WTC11 (cell line): Measurements from ENCODE around the gene RPL31. TPM values are rescaled to one million over a fixed set of nuclear protein-coding genes. Genes with fewer than 3 reads are reported as not detected.

Experiments
- ATAC-seq: fragments of 200-7000 bp; cut with Tn5 transposase; 2 replicates; pipeline ENCODE4 v1.10.0; 2021; ENCODE audit warnings: mild to moderate bottlenecking, moderate library complexity
- CTCF ChIA-PET: fragments of 300-600 bp; sonication (Branson Sonifier 250); formaldehyde crosslinking; loops from one replicate; lab custom pipeline; 2021; ENCODE audit warnings: antibody characterized with exemption; lab: Charles Lee
- POLR2A ChIA-PET: fragments of 350-600 bp; sonication (Branson Sonifier 250); formaldehyde crosslinking; loops from one replicate; lab custom pipeline; 2021; ENCODE audit warnings: antibody characterized with exemption; lab: Charles Lee
- DNase-seq: peaks from one replicate; pipeline ENCODE4 v3.0.0; 2021; ENCODE audit warnings: low spot score
- H3K27ac Mint-ChIP-seq: 2 replicates; pipeline ENCODE4 v1.8.0; 2021; ENCODE audit warnings: mixed read lengths
- H3K27me3 Mint-ChIP-seq: 2 replicates; pipeline ENCODE4 v1.8.0; 2021; ENCODE audit warnings: low read depth, mild to moderate bottlenecking, moderate library complexity, mixed read lengths
- H3K36me3 Mint-ChIP-seq: 2 replicates; pipeline ENCODE4 v1.8.0; 2021; ENCODE audit warnings: mixed read lengths
- H3K4me1 Mint-ChIP-seq: 2 replicates; pipeline ENCODE4 v1.8.0; 2022; ENCODE audit warnings: mixed read lengths
- H3K4me3 Mint-ChIP-seq: 2 replicates; pipeline ENCODE4 v1.8.0; 2021; ENCODE audit warnings: mild to moderate bottlenecking, moderate library complexity, mixed read lengths
- H3K9me3 Mint-ChIP-seq: 2 replicates; pipeline ENCODE4 v1.8.0; 2021; ENCODE audit warnings: mixed read lengths
- FOXJ3 ChIP-seq: sonication (generic); formaldehyde crosslinking; IDR thresholded peaks from 2 replicates; pipeline ENCODE4 v1.9.0; 2021; ENCODE audit warnings: missing genetic modification reagents, mild to moderate bottlenecking, borderline replicate concordance
- GABPB1 ChIP-seq: sonication (generic); formaldehyde crosslinking; IDR thresholded peaks from 2 replicates; pipeline ENCODE4 v1.8.1; 2023; ENCODE audit warnings: mild to moderate bottlenecking, missing genetic modification reagents
- HMGA2 ChIP-seq: fragments of 250-450 bp; sonication (Bioruptor Pico); IDR thresholded peaks from 2 replicates; pipeline ENCODE4 v1.4.0; 2021; ENCODE audit warnings: mild to moderate bottlenecking, moderate library complexity
- JUN ChIP-seq: sonication (generic); formaldehyde crosslinking; IDR thresholded peaks from 2 replicates; pipeline ENCODE4 v1.8.0; 2023; ENCODE audit warnings: mild to moderate bottlenecking, missing genetic modification reagents
- KAT7 ChIP-seq: sonication (generic); formaldehyde crosslinking; IDR thresholded peaks from 2 replicates; pipeline ENCODE4 v1.8.1; 2023; ENCODE audit warnings: missing genetic modification reagents, mild to moderate bottlenecking, borderline replicate concordance
- NFYB ChIP-seq: sonication (generic); formaldehyde crosslinking; conservative IDR thresholded peaks from 2 replicates; pipeline ENCODE4 v1.8.0; 2022; ENCODE audit warnings: low read depth, missing genetic modification reagents
- NR2C2 ChIP-seq: sonication (generic); formaldehyde crosslinking; IDR thresholded peaks from 2 replicates; pipeline ENCODE4 v1.8.0; 2022; ENCODE audit warnings: mild to moderate bottlenecking, missing genetic modification reagents
- OVOL2 ChIP-seq: fragments of 250-450 bp; sonication (Bioruptor Pico); IDR thresholded peaks from 2 replicates; pipeline ENCODE4 v1.9.0; 2021; ENCODE audit warnings: mild to moderate bottlenecking, borderline replicate concordance
- SMAD3 ChIP-seq: sonication (generic); formaldehyde crosslinking; IDR thresholded peaks from 2 replicates; pipeline ENCODE4 v1.8.0; 2022; ENCODE audit warnings: missing genetic modification reagents, mild to moderate bottlenecking, borderline replicate concordance
- TCF7 ChIP-seq: sonication (generic); formaldehyde crosslinking; IDR thresholded peaks from 2 replicates; pipeline ENCODE4 v1.8.0; 2022; ENCODE audit warnings: mild to moderate bottlenecking, low read depth, missing genetic modification reagents, moderate library complexity
- ZNF263 ChIP-seq: sonication (generic); formaldehyde crosslinking; IDR thresholded peaks from 2 replicates; pipeline ENCODE4 v1.8.1; 2022; ENCODE audit warnings: low read depth, mild to moderate bottlenecking, moderate library complexity, missing genetic modification reagents
- total RNA-seq: library from RNA; stranded (reverse); gene quantifications from 3 replicates; pipeline ENCODE4 v1.2.3, GENCODE V29; 2021
- TF ChIP-seq, protein P1 (sequence below): fragments of 250-450 bp; sonication (Bioruptor Pico); IDR thresholded peaks from 2 replicates; pipeline ENCODE4 v1.9.0; 2021; ENCODE audit warnings: mild to moderate bottlenecking
- TF ChIP-seq, protein P2 (sequence below): sonication (generic); formaldehyde crosslinking; IDR thresholded peaks from 2 replicates; pipeline ENCODE4 v1.8.1; 2022; ENCODE audit warnings: mild to moderate bottlenecking, missing genetic modification reagents, moderate library complexity, borderline replicate concordance
- TF ChIP-seq, protein P3 (sequence below): sonication (generic); formaldehyde crosslinking; IDR thresholded peaks from 2 replicates; pipeline ENCODE4 v1.8.1; 2023; ENCODE audit warnings: mild to moderate bottlenecking, missing genetic modification reagents, moderate library complexity
- TF ChIP-seq, protein P4 (sequence below): sonication (generic); formaldehyde crosslinking; IDR thresholded peaks from 2 replicates; pipeline ENCODE4 v1.8.0; 2022; ENCODE audit warnings: mild to moderate bottlenecking, missing genetic modification reagents
- TF ChIP-seq, protein P5 (sequence below): sonication (generic); formaldehyde crosslinking; conservative IDR thresholded peaks from 2 replicates; pipeline ENCODE4 v1.8.1; 2022; ENCODE audit warnings: mild to moderate bottlenecking, missing genetic modification reagents
- TF ChIP-seq, protein P6 (sequence below): sonication (generic); formaldehyde crosslinking; IDR thresholded peaks from 2 replicates; pipeline ENCODE4 v1.8.1; 2022; ENCODE audit warnings: mild to moderate bottlenecking, moderate library complexity, missing genetic modification reagents
- TF ChIP-seq, protein P7 (sequence below): fragments of 250-450 bp; sonication (Bioruptor Pico); IDR thresholded peaks from 2 replicates; pipeline ENCODE4 v1.9.0; 2021; ENCODE audit warnings: mild to moderate bottlenecking, borderline replicate concordance
- TF ChIP-seq, protein P8 (sequence below): sonication (generic); formaldehyde crosslinking; IDR thresholded peaks from 2 replicates; pipeline ENCODE4 v1.8.0; 2022; ENCODE audit warnings: mild to moderate bottlenecking, missing genetic modification reagents
- TF ChIP-seq, protein P9 (sequence below): fragments of 250-450 bp; sonication (Bioruptor Pico); IDR thresholded peaks from 2 replicates; pipeline ENCODE4 v1.8.0; 2021; ENCODE audit warnings: mild to moderate bottlenecking

RPL31 gene
- total RNA-seq, 1 experiment from 2014 or later: 1,590 TPM

DNA sequence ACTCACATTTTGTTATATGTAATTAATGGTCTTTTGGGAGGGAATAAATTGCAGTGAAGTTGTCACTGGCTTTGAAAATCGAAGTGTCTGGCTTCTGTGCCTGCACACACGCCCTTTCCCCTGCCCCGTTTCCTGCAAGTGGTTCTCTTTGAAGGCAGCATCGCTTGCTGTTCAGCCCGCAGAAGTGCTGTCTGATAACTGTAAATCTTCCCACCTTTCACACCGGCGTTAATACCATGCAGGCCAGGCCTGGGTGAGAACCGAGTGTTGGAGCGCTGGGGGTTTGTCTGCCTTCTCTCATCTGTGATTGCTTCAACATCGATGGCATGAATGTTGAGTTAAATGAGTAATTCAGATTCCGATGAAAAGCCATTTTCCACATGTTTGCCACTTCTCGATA, 37.9 kb upstream of the RPL31 start:
- no peak for DNase-seq
- no peak overlapping the region for H3K4me3 Mint-ChIP-seq
- H3K27ac Mint-ChIP-seq: no peak overlapping the region
- TF ChIP-seq, protein P1, sequence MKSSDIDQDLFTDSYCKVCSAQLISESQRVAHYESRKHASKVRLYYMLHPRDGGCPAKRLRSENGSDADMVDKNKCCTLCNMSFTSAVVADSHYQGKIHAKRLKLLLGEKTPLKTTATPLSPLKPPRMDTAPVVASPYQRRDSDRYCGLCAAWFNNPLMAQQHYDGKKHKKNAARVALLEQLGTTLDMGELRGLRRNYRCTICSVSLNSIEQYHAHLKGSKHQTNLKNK: no peak
- TF ChIP-seq SMAD3 (CRISPR knock-in tag) (no peak), NFYB (CRISPR knock-in tag) (no peak), NR2C2 (CRISPR knock-in tag) (no peak), JUN (CRISPR knock-in tag) (no peak)
- TF ChIP-seq, protein P2, sequence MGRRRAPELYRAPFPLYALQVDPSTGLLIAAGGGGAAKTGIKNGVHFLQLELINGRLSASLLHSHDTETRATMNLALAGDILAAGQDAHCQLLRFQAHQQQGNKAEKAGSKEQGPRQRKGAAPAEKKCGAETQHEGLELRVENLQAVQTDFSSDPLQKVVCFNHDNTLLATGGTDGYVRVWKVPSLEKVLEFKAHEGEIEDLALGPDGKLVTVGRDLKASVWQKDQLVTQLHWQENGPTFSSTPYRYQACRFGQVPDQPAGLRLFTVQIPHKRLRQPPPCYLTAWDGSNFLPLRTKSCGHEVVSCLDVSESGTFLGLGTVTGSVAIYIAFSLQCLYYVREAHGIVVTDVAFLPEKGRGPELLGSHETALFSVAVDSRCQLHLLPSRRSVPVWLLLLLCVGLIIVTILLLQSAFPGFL (CRISPR knock-in tag): no peak
- TF ChIP-seq, protein P3, sequence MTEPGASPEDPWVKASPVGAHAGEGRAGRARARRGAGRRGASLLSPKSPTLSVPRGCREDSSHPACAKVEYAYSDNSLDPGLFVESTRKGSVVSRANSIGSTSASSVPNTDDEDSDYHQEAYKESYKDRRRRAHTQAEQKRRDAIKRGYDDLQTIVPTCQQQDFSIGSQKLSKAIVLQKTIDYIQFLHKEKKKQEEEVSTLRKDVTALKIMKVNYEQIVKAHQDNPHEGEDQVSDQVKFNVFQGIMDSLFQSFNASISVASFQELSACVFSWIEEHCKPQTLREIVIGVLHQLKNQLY (CRISPR knock-in tag): no peak
- ChIA-PET CTCF (interaction anchor here (0.6 kb wide), 1 partner anchor 21 kb away, joined by 4 read pairs; no protein-coding TSS in a partner anchor), POLR2A (no interaction called here)
- no peaks in the 10 kb centered on the region for H3K36me3 Mint-ChIP-seq
- no peaks in the 10 kb centered on the region for H3K9me3 Mint-ChIP-seq
- no peak for ATAC-seq
- H3K27me3 Mint-ChIP-seq: no peaks in the 10 kb centered on the region
- peaks cover 16% of the 10 kb centered on the region for H3K4me1 Mint-ChIP-seq

DNA sequence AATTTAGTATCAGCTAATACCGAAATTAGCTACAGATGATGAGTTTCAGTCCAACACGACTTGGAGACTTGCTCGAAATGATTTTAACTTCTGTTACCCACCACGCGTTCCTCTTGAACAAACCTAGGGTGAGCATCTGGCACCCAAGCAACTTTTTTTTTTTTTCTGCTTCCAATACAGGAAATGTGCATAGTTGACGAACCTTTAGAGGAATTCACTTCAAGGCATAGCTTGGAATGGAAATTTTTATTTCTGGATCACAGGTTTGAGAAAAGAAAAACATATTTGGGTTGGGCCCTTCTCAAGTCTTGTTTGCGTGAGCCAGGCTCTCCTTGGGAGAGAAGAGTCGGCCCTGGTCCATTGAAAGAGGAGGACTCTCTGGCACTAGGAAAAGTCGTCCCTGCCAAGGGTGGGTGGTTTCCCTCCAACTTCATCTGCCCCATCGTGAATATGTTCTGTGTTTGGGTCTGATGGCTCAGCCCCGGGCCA, 37.4 kb upstream of the RPL31 start:
- peaks cover 11% of the 10 kb centered on the region for H3K4me1 Mint-ChIP-seq
- no peak overlapping the region for H3K27ac Mint-ChIP-seq
- ATAC-seq (no peak), DNase-seq (no peak)
- H3K4me3 Mint-ChIP-seq: no peak overlapping the region
- H3K27me3 Mint-ChIP-seq: no peaks in the 10 kb centered on the region
- no peaks in the 10 kb centered on the region for H3K9me3 Mint-ChIP-seq
- no peaks in the 10 kb centered on the region for H3K36me3 Mint-ChIP-seq
- ChIA-PET POLR2A (no interaction called here), CTCF (interaction anchor here (0.6 kb wide), 1 partner anchor 20 kb away, joined by 4 read pairs; no protein-coding TSS in a partner anchor)
- TF ChIP-seq, protein P4, sequence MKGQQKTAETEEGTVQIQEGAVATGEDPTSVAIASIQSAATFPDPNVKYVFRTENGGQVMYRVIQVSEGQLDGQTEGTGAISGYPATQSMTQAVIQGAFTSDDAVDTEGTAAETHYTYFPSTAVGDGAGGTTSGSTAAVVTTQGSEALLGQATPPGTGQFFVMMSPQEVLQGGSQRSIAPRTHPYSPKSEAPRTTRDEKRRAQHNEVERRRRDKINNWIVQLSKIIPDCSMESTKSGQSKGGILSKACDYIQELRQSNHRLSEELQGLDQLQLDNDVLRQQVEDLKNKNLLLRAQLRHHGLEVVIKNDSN: no peak
- TF ChIP-seq FOXJ3 (no peak), OVOL2 (CRISPR knock-in tag) (no peak), HMGA2 (CRISPR knock-in tag) (no peak), KAT7 (CRISPR knock-in tag) (no peak), GABPB1 (CRISPR knock-in tag) (no peak), TCF7 (CRISPR knock-in tag) (no peak), ZNF263 (CRISPR knock-in tag) (no peak)
- TF ChIP-seq, protein P5, sequence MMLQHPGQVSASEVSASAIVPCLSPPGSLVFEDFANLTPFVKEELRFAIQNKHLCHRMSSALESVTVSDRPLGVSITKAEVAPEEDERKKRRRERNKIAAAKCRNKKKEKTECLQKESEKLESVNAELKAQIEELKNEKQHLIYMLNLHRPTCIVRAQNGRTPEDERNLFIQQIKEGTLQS: no peak
- TF ChIP-seq, protein P6, sequence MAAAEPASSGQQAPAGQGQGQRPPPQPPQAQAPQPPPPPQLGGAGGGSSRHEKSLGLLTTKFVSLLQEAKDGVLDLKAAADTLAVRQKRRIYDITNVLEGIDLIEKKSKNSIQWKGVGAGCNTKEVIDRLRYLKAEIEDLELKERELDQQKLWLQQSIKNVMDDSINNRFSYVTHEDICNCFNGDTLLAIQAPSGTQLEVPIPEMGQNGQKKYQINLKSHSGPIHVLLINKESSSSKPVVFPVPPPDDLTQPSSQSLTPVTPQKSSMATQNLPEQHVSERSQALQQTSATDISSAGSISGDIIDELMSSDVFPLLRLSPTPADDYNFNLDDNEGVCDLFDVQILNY (CRISPR knock-in tag): no peak
- TF ChIP-seq, protein P7, sequence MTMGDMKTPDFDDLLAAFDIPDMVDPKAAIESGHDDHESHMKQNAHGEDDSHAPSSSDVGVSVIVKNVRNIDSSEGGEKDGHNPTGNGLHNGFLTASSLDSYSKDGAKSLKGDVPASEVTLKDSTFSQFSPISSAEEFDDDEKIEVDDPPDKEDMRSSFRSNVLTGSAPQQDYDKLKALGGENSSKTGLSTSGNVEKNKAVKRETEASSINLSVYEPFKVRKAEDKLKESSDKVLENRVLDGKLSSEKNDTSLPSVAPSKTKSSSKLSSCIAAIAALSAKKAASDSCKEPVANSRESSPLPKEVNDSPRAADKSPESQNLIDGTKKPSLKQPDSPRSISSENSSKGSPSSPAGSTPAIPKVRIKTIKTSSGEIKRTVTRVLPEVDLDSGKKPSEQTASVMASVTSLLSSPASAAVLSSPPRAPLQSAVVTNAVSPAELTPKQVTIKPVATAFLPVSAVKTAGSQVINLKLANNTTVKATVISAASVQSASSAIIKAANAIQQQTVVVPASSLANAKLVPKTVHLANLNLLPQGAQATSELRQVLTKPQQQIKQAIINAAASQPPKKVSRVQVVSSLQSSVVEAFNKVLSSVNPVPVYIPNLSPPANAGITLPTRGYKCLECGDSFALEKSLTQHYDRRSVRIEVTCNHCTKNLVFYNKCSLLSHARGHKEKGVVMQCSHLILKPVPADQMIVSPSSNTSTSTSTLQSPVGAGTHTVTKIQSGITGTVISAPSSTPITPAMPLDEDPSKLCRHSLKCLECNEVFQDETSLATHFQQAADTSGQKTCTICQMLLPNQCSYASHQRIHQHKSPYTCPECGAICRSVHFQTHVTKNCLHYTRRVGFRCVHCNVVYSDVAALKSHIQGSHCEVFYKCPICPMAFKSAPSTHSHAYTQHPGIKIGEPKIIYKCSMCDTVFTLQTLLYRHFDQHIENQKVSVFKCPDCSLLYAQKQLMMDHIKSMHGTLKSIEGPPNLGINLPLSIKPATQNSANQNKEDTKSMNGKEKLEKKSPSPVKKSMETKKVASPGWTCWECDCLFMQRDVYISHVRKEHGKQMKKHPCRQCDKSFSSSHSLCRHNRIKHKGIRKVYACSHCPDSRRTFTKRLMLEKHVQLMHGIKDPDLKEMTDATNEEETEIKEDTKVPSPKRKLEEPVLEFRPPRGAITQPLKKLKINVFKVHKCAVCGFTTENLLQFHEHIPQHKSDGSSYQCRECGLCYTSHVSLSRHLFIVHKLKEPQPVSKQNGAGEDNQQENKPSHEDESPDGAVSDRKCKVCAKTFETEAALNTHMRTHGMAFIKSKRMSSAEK (CRISPR knock-in tag): no peak
- TF ChIP-seq, protein P8, sequence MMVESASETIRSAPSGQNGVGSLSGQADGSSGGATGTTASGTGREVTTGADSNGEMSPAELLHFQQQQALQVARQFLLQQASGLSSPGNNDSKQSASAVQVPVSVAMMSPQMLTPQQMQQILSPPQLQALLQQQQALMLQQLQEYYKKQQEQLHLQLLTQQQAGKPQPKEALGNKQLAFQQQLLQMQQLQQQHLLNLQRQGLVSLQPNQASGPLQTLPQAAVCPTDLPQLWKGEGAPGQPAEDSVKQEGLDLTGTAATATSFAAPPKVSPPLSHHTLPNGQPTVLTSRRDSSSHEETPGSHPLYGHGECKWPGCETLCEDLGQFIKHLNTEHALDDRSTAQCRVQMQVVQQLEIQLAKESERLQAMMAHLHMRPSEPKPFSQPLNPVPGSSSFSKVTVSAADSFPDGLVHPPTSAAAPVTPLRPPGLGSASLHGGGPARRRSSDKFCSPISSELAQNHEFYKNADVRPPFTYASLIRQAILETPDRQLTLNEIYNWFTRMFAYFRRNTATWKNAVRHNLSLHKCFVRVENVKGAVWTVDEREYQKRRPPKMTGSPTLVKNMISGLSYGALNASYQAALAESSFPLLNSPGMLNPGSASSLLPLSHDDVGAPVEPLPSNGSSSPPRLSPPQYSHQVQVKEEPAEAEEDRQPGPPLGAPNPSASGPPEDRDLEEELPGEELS (CRISPR knock-in tag): no peak
- TF ChIP-seq, protein P9, sequence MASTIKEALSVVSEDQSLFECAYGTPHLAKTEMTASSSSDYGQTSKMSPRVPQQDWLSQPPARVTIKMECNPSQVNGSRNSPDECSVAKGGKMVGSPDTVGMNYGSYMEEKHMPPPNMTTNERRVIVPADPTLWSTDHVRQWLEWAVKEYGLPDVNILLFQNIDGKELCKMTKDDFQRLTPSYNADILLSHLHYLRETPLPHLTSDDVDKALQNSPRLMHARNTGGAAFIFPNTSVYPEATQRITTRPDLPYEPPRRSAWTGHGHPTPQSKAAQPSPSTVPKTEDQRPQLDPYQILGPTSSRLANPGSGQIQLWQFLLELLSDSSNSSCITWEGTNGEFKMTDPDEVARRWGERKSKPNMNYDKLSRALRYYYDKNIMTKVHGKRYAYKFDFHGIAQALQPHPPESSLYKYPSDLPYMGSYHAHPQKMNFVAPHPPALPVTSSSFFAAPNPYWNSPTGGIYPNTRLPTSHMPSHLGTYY: no peak
